HL-60 (cell line): ENCODE data around the gene SMPD1.

Source experiments
- GABPA ChIP-seq: IDR thresholded peaks from 2 replicates; pipeline ENCODE4 v1.6.1; 2012; ENCODE audit warnings: low read depth
- TF ChIP-seq, protein P1 (sequence below): IDR thresholded peaks from one replicate; pipeline ENCODE4 v1.5.1; 2011; ENCODE audit warnings: low read length, control low read depth, inconsistent platforms; ENCODE audit not compliant: insufficient read depth
- TF ChIP-seq, protein P2 (sequence below): IDR thresholded peaks from 2 replicates; pipeline ENCODE4 v1.6.1; 2012; ENCODE audit warnings: low read depth; ENCODE audit not compliant: insufficient replicate concordance

DNA sequence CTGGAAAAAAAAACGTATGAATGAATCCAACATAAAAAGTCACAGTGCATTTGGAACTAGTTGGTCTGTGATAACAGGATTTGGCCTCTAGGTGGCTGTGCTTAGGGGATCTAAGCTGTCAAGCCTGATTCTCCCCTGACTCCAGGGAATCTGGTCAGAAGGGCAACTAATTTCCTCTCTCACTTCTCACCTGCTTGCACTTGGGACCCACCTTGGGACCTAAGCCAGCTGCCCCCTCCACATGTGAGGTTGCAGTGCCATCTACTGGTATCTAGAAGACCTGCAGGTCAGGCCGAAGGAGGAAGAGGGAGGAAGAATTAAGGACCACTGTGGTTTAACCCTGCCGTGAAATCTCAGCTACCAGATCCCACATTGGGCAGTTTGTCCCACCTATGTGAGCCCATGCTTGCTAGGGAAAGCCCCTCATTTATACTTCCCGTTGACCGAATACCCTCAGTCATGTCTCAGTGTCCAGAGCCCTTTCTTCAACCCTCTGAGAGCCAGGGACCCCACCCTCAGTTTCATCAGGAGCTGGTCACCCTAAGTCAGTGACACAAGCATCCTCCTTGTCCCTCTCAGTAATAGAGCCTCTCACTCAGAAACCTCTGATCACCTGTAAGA lies 36.8 kb upstream of the SMPD1 start:
- TF ChIP-seq, protein P1, sequence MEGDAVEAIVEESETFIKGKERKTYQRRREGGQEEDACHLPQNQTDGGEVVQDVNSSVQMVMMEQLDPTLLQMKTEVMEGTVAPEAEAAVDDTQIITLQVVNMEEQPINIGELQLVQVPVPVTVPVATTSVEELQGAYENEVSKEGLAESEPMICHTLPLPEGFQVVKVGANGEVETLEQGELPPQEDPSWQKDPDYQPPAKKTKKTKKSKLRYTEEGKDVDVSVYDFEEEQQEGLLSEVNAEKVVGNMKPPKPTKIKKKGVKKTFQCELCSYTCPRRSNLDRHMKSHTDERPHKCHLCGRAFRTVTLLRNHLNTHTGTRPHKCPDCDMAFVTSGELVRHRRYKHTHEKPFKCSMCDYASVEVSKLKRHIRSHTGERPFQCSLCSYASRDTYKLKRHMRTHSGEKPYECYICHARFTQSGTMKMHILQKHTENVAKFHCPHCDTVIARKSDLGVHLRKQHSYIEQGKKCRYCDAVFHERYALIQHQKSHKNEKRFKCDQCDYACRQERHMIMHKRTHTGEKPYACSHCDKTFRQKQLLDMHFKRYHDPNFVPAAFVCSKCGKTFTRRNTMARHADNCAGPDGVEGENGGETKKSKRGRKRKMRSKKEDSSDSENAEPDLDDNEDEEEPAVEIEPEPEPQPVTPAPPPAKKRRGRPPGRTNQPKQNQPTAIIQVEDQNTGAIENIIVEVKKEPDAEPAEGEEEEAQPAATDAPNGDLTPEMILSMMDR: peak; percentile 88
- TF ChIP-seq, protein P2, sequence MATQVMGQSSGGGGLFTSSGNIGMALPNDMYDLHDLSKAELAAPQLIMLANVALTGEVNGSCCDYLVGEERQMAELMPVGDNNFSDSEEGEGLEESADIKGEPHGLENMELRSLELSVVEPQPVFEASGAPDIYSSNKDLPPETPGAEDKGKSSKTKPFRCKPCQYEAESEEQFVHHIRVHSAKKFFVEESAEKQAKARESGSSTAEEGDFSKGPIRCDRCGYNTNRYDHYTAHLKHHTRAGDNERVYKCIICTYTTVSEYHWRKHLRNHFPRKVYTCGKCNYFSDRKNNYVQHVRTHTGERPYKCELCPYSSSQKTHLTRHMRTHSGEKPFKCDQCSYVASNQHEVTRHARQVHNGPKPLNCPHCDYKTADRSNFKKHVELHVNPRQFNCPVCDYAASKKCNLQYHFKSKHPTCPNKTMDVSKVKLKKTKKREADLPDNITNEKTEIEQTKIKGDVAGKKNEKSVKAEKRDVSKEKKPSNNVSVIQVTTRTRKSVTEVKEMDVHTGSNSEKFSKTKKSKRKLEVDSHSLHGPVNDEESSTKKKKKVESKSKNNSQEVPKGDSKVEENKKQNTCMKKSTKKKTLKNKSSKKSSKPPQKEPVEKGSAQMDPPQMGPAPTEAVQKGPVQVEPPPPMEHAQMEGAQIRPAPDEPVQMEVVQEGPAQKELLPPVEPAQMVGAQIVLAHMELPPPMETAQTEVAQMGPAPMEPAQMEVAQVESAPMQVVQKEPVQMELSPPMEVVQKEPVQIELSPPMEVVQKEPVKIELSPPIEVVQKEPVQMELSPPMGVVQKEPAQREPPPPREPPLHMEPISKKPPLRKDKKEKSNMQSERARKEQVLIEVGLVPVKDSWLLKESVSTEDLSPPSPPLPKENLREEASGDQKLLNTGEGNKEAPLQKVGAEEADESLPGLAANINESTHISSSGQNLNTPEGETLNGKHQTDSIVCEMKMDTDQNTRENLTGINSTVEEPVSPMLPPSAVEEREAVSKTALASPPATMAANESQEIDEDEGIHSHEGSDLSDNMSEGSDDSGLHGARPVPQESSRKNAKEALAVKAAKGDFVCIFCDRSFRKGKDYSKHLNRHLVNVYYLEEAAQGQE: no peak
- TF ChIP-seq GABPA: no peak
